ENCODE results near the gene PDCD1. TPM values are rescaled to one million over a fixed set of nuclear protein-coding genes. Genes with fewer than 3 reads are reported as not detected.

PDCD1 gene
- total and polyA plus RNA-seq, 10 of the 15 experiments (the other 5 are each of a cell fraction or from before 2014, with no cell fraction given): 0.62 to 6.4 (median 2.9) TPM; not detected in 2

GRCh38 chr2:241891988-241892298 lies 33.2 kb upstream of the PDCD1 start:
- FAIRE-seq: no peak
- Histone ChIP-seq H4K20me1 (ENCODE audit: control insufficient read depth, insufficient read depth) (no peaks in the 10 kb centered on the region), H2AFZ (ENCODE audit: control insufficient read depth, low read depth, low read length) (no peak overlapping the region), H3K27me3 (replicated peaks in 1 of 2; ENCODE audit: control insufficient read depth in 2 of 2, insufficient read depth in 2 of 2, low read length in 1 of 2) (no peaks in the 10 kb centered on the region), H3K9me3 (replicated peaks; ENCODE audit: control insufficient read depth, insufficient read depth, low read length) (no peaks in the 10 kb centered on the region; the same call in 2 of the 3 replicates), H3K4me1 (ENCODE audit: control insufficient read depth, insufficient read depth, low read length) (peaks cover 2% of the 10 kb centered on the region; the same call in 1 of the 2 replicates), H3K4me3 (no peak overlapping the region), H3K9ac (ENCODE audit: control insufficient read depth, insufficient read depth, low read length) (no peak overlapping the region), H3K27ac (ENCODE audit: control insufficient read depth, insufficient read depth) (no peak overlapping the region), H3K79me2 (ENCODE audit: control insufficient read depth, insufficient read depth, low read length) (no peaks in the 10 kb centered on the region), H3K36me3 (ENCODE audit: control insufficient read depth in 2 of 2, insufficient read depth in 2 of 2, low read length in 1 of 2) (no peaks in the 10 kb centered on the region), H3K4me2 (ENCODE audit: control insufficient read depth, insufficient read depth) (no peak overlapping the region)
- in situ Hi-C loops (cut with MboI): no loop called here
- ATAC-seq: no peak
- POLR2A ChIA-PET: no interaction called here
- WGBS (ENCODE audit: insufficient coverage, insufficient replicate concordance, low lambda C conversion rate, missing lambda C conversion rate): 76% methylated on average over 3 of the region's 3 CpGs
- intact Hi-C loops (cut with micrococcal nuclease; ENCODE audit: unreplicated experiment): no loop called here
- CTCF ChIA-PET: no interaction called here
- RAD21 ChIA-PET (ENCODE audit: unreplicated experiment): no interaction called here
- no peak for TF ChIP-seq SUPT20H (IDR thresholded peaks at IDR 0.05; ENCODE audit: borderline replicate concordance, control insufficient read depth, low read depth, low read length)
- no peak for TF ChIP-seq PKNOX1 (IDR thresholded peaks at IDR 0.05)
- no peak for TF ChIP-seq HDAC2 (IDR thresholded peaks at IDR 0.05)
- no peak for TF ChIP-seq CUX1 (IDR thresholded peaks at IDR 0.05; ENCODE audit: insufficient replicate concordance, low read depth, low read length)
- no peak for TF ChIP-seq KAT2A (conservative IDR thresholded peaks at IDR 0.05; ENCODE audit: control insufficient read depth, low read depth, low read length)
- DNase-seq (ENCODE audit: low read depth, low spot score): no peak
- SMC1A ChIA-PET (ENCODE audit: uncharacterized antibody, unreplicated experiment): no interaction called here
- no TSS peak for BruUV-seq (replicated peaks)
